A549 (cell line): Measurements from ENCODE around the gene MYOZ1. TPM values are rescaled to one million over a fixed set of nuclear protein-coding genes. Genes with fewer than 3 reads are reported as not detected.

Source experiments
- ATAC-seq, 2 experiments: fragments of 200-7000 bp in 1 of 2; fragments of >200 bp in 1 of 2; cut with Nextera tagmentation in 1 of 2; cut with Tn5 transposase in 1 of 2; 3 replicates each; pipeline versions ENCODE4 v1.8.0 to v1.9.1; 2018 to 2020; ENCODE audit warnings: mild to moderate bottlenecking in 1 of 2, moderate library complexity in 1 of 2
- CTCF ChIA-PET: fragments of 300-600 bp; sonication (Branson Sonifier 250); formaldehyde crosslinking; extraction: SDS; loops from one replicate; lab custom pipeline; 2021; ENCODE audit warnings: antibody characterized with exemption, inconsistent platforms; lab: Yijun Ruan, JAX
- POLR2A ChIA-PET: fragments of 350-600 bp; formaldehyde crosslinking; extraction: SDS; loops from one replicate; lab custom pipeline; 2021; ENCODE audit warnings: antibody characterized with exemption, inconsistent platforms; lab: Yijun Ruan, JAX
- DNase-seq, 2 experiments: peaks; one replicate each; pipeline versions ENCODE4 v3.0.0 to v3.0.0-alpha.2; 2011 to 2016; ENCODE audit warnings: low read depth in 1 of 2, low spot score in 1 of 2
- FAIRE-seq: peaks from 2 replicates; lab custom pipeline; 2011; peaks lifted over from hg19 to GRCh38; lab: Jason Lieb, UNC
- H3K27ac ChIP-seq, 2 experiments: fragments of >200 bp; sonication (Bioruptor Twin); formaldehyde crosslinking; 3 replicates each; pipeline ENCODE4 v1.5.1; 2016 to 2017
- H3K4me1 ChIP-seq: fragments of >200 bp; sonication (Bioruptor Twin); formaldehyde crosslinking; 3 replicates; pipeline ENCODE4 v1.6.1; 2016
- H3K4me2 ChIP-seq: fragments of >200 bp; sonication (Bioruptor Twin); formaldehyde crosslinking; 3 replicates; pipeline ENCODE4 v1.6.1; 2016
- H3K4me3 ChIP-seq: fragments of >200 bp; sonication (Bioruptor Twin); formaldehyde crosslinking; 3 replicates; pipeline ENCODE4 v1.5.1; 2016
- H3K9me3 ChIP-seq: fragments of >200 bp; sonication (Bioruptor Twin); formaldehyde crosslinking; 3 replicates; pipeline ENCODE4 v1.6.1; 2016
- CBX8 ChIP-seq: fragments of 200-600 bp; sonication (generic); IDR thresholded peaks from 2 replicates; pipeline ENCODE4 v1.6.1; 2016
- CEBPB ChIP-seq, 2 experiments: fragments of >200 bp in 1 of 2; sonication (Bioruptor Twin) in 1 of 2; formaldehyde crosslinking in 1 of 2; IDR thresholded peaks; 2 replicates each; pipeline ENCODE4 v1.6.1; 2012 to 2016
- EHF ChIP-seq: fragments of 250-450 bp; sonication (Bioruptor Pico); IDR thresholded peaks from 2 replicates; pipeline ENCODE4 v1.5.0; 2020; ENCODE audit warnings: mild to moderate bottlenecking
- EP300 ChIP-seq, 2 experiments: fragments of >200 bp; sonication (Bioruptor Twin); formaldehyde crosslinking; IDR thresholded peaks; 2 replicates in 1 of 2; 3 replicates in 1 of 2; pipeline ENCODE4 v1.6.1; 2016 to 2017
- ESRRA ChIP-seq: fragments of 150-350 bp; IDR thresholded peaks from 2 replicates; pipeline ENCODE4 v1.6.1; 2014; ENCODE audit warnings: mild to moderate bottlenecking, low read length, borderline replicate concordance
- FOSB ChIP-seq: fragments of 250-450 bp; sonication (Bioruptor Pico); IDR thresholded peaks from 2 replicates; pipeline ENCODE4 v1.5.0; 2020; ENCODE audit warnings: mild to moderate bottlenecking, moderate library complexity
- FOXS1 ChIP-seq: fragments of 250-450 bp; sonication (Bioruptor Pico); IDR thresholded peaks from 2 replicates; pipeline ENCODE4 v1.5.0; 2020; ENCODE audit warnings: mild to moderate bottlenecking, moderate library complexity
- GATA3 ChIP-seq: IDR thresholded peaks from 2 replicates; pipeline ENCODE4 v1.6.1; 2012; ENCODE audit warnings: borderline replicate concordance
- HEYL ChIP-seq: fragments of 250-450 bp; sonication (Bioruptor Pico); IDR thresholded peaks from 2 replicates; pipeline ENCODE4 v1.8.0; 2021; ENCODE audit warnings: mild to moderate bottlenecking, moderate library complexity
- HOXA7 ChIP-seq: fragments of 250-450 bp; sonication (Bioruptor Pico); IDR thresholded peaks from 2 replicates; pipeline ENCODE4 v1.5.0; 2020; ENCODE audit warnings: mild to moderate bottlenecking, moderate library complexity
- MYC ChIP-seq: IDR thresholded peaks from 2 replicates; pipeline ENCODE4 v1.6.1; 2012; ENCODE audit warnings: mild to moderate bottlenecking, inconsistent platforms, low read length, improper control_type of control experiment, borderline replicate concordance
- NFE2L2 ChIP-seq: fragments of 150-350 bp; conservative IDR thresholded peaks from 2 replicates; pipeline ENCODE4 v1.6.1; 2014; ENCODE audit warnings: low read length
- RFX5 ChIP-seq: fragments of 450-650 bp; IDR thresholded peaks from 2 replicates; pipeline ENCODE4 v1.7.1; 2014; ENCODE audit warnings: antibody characterized with exemption, mild to moderate bottlenecking, moderate library complexity
- RNF2 ChIP-seq: fragments of 200-600 bp; sonication (generic); IDR thresholded peaks from 2 replicates; pipeline ENCODE4 v1.6.1; 2016; ENCODE audit warnings: low read depth, mild to moderate bottlenecking, antibody characterized with exemption, moderate library complexity, borderline replicate concordance
- SMC3 ChIP-seq: fragments of >200 bp; sonication (Bioruptor Twin); formaldehyde crosslinking; IDR thresholded peaks from 3 replicates; pipeline ENCODE4 v1.6.1; 2018; ENCODE audit warnings: inconsistent platforms
- ZC3H11A ChIP-seq: fragments of 450-650 bp; IDR thresholded peaks from 2 replicates; pipeline ENCODE4 v1.6.1; 2014; ENCODE audit warnings: antibody characterized with exemption, mild to moderate bottlenecking
- ZNF302 ChIP-seq: fragments of 250-450 bp; sonication (Bioruptor Pico); IDR thresholded peaks from 2 replicates; pipeline ENCODE4 v1.9.0; 2021; ENCODE audit warnings: inconsistent platforms, mild to moderate bottlenecking, moderate library complexity
- WGBS: methylation state at CpG from one replicate; pipeline ENCODE4 v1.1.6; 2017; ENCODE audit errors: missing lambda C conversion rate; 5-methylcytosine and 5-hydroxymethylcytosine counted together
- polyA plus RNA-seq, 4 experiments: library from polyadenylated mRNA; depleted of rRNA in 3 of 4; stranded (reverse); fragments of >200 nt; fragmentation: RNase III in 1 of 4; extraction: RNeasy Plus Mini Kit Qiagen cat#74134 plus additional on column Dnase treatment in 1 of 4; gene quantifications; 2 replicates in 3 of 4; 3 replicates in 1 of 4; pipeline ENCODE4 v1.2.3, GENCODE V29; 2011 to 2017
- TF ChIP-seq, protein P1 (sequence below): IDR thresholded peaks from 2 replicates; pipeline ENCODE4 v1.6.1; 2012; ENCODE audit warnings: low read depth, borderline replicate concordance
- TF ChIP-seq, protein P2 (sequence below): fragments of 200-600 bp; sonication (generic); IDR thresholded peaks from 2 replicates; pipeline ENCODE4 v1.6.1; 2016; ENCODE audit warnings: antibody characterized with exemption, mild to moderate bottlenecking, moderate library complexity
- TF ChIP-seq, protein P3 (sequence below): fragments of >200 bp; sonication (Bioruptor Twin); formaldehyde crosslinking; IDR thresholded peaks from 3 replicates; pipeline ENCODE4 v1.5.1; 2016
- TF ChIP-seq, protein P4 (sequence below): fragments of >200 bp; sonication (Bioruptor Twin); formaldehyde crosslinking; IDR thresholded peaks from 2 replicates; pipeline ENCODE4 v1.6.1; 2016

The MYOZ1 gene
- polyA plus RNA-seq, 2 of the 4 experiments (the other 2 are of a cell fraction), result 0.04 TPM; not detected in 1

DNA sequence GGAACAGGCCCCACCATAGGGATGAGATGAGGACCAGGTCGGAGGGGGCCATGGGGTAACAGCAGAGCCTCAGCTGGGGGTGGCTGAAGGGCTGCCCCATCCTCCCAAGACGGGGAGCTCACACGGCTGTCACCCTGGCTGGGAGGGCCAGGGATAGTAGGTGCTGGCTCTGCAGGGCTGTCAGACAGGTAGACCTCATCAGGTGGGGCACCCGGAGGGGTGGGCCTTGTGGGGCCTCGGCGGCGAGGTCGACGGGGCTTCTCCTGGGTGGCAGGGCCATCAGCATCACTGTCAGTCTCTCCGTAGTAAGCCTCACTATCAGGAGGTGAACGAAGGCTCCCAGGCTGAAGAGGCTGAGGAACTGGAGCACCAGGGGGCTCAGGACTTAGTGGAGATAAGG is 11.9 kb upstream of the MYOZ1 start:
- WGBS, result 59% methylated on average over 9 of the region's 11 CpGs

DNA sequence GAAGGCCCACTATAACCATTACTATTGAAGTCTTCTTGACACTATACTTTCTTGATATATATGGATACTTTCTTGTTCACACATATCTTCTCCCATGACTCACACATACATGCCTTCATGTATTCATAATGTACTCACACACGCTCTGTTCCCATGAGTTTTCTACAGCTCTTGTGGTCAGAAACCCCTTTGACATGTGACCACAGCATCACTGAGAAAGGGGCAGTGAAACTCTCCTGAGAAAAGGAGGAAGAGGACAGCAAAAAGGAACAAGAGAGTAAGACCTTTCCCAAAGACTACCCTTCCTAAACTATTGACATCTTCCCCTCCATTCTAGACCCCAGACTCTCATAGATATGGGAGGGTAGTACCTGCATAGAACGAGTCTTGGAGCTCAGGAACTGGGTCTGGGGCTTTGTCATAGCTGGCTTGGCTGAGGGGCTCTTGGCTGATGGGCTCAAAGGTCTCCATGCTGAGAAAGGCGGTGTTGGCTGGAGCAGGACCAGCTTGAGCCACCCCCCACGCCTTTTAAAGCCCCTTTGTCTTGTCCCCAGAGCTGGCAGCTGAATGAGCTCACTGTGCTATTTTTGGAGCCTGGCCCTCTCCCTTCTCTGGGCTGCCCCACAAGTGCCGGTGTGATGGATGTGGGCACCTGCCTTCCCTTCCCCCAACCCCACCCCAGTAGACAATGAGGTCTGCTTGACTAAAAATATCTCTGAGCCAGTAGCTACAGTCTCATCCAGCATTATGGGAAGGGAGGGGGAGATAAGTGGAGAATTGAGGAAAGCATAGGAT is 9.5 kb upstream of the MYOZ1 start:
- POLR2A ChIA-PET, result no interaction called here
- no peak for TF ChIP-seq RNF2
- no peak for TF ChIP-seq CEBPB (IDR thresholded peaks at IDR 0.05)
- TF ChIP-seq, protein P1, sequence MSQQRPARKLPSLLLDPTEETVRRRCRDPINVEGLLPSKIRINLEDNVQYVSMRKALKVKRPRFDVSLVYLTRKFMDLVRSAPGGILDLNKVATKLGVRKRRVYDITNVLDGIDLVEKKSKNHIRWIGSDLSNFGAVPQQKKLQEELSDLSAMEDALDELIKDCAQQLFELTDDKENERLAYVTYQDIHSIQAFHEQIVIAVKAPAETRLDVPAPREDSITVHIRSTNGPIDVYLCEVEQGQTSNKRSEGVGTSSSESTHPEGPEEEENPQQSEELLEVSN, result no peak
- TF ChIP-seq HOXA7 (CRISPR knock-in tag), result no peak
- TF ChIP-seq NFE2L2, result no peak
- TF ChIP-seq SMC3, result no peak
- no peak for TF ChIP-seq FOXS1 (CRISPR knock-in tag)
- TF ChIP-seq, protein P2, sequence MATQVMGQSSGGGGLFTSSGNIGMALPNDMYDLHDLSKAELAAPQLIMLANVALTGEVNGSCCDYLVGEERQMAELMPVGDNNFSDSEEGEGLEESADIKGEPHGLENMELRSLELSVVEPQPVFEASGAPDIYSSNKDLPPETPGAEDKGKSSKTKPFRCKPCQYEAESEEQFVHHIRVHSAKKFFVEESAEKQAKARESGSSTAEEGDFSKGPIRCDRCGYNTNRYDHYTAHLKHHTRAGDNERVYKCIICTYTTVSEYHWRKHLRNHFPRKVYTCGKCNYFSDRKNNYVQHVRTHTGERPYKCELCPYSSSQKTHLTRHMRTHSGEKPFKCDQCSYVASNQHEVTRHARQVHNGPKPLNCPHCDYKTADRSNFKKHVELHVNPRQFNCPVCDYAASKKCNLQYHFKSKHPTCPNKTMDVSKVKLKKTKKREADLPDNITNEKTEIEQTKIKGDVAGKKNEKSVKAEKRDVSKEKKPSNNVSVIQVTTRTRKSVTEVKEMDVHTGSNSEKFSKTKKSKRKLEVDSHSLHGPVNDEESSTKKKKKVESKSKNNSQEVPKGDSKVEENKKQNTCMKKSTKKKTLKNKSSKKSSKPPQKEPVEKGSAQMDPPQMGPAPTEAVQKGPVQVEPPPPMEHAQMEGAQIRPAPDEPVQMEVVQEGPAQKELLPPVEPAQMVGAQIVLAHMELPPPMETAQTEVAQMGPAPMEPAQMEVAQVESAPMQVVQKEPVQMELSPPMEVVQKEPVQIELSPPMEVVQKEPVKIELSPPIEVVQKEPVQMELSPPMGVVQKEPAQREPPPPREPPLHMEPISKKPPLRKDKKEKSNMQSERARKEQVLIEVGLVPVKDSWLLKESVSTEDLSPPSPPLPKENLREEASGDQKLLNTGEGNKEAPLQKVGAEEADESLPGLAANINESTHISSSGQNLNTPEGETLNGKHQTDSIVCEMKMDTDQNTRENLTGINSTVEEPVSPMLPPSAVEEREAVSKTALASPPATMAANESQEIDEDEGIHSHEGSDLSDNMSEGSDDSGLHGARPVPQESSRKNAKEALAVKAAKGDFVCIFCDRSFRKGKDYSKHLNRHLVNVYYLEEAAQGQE, result no peak
- no peak for TF ChIP-seq CBX8
- no peak for TF ChIP-seq MYC
- TF ChIP-seq, protein P3, sequence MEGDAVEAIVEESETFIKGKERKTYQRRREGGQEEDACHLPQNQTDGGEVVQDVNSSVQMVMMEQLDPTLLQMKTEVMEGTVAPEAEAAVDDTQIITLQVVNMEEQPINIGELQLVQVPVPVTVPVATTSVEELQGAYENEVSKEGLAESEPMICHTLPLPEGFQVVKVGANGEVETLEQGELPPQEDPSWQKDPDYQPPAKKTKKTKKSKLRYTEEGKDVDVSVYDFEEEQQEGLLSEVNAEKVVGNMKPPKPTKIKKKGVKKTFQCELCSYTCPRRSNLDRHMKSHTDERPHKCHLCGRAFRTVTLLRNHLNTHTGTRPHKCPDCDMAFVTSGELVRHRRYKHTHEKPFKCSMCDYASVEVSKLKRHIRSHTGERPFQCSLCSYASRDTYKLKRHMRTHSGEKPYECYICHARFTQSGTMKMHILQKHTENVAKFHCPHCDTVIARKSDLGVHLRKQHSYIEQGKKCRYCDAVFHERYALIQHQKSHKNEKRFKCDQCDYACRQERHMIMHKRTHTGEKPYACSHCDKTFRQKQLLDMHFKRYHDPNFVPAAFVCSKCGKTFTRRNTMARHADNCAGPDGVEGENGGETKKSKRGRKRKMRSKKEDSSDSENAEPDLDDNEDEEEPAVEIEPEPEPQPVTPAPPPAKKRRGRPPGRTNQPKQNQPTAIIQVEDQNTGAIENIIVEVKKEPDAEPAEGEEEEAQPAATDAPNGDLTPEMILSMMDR, result no peak
- no peak for TF ChIP-seq ESRRA
- no peak for FAIRE-seq

More for the DNA sequence above, 11.9 kb upstream of the MYOZ1 start:
- ChIA-PET POLR2A (interaction anchor here (0.5 kb wide), 1 partner anchor 74 kb away, joined by 6 read pairs; no protein-coding TSS in a partner anchor), CTCF (interaction anchor here (1.0 to 15.6 kb wide), 4 partner anchors 9 to 121 kb away, joined by 3 to 378 read pairs (median 10); no protein-coding TSS in a partner anchor)
- H3K4me3 ChIP-seq, result no peak overlapping the region
- no peak for DNase-seq
- peak; percentile 12 to 15; a peak in 2 of 6 replicates for ATAC-seq
- no peak overlapping the region for H3K27ac ChIP-seq
- H3K4me1 ChIP-seq, result no peaks in the 10 kb centered on the region
- TF ChIP-seq HEYL (no peak), ZC3H11A (no peak), GATA3 (no peak), FOSB (CRISPR knock-in tag) (no peak), MYC (no peak), RFX5 (no peak), EHF (CRISPR knock-in tag) (no peak), EP300 (IDR thresholded peaks at IDR 0.05) (no peak), ZNF302 (CRISPR knock-in tag) (no peak), FOXS1 (CRISPR knock-in tag) (no peak)
- TF ChIP-seq, protein P4, sequence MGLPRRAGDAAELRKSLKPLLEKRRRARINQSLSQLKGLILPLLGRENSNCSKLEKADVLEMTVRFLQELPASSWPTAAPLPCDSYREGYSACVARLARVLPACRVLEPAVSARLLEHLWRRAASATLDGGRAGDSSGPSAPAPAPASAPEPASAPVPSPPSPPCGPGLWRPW, result no peak
- no peak overlapping the region for H3K4me2 ChIP-seq
- FAIRE-seq, result no peak
- H3K9me3 ChIP-seq, result no peaks in the 10 kb centered on the region

More for the DNA sequence above, 9.5 kb upstream of the MYOZ1 start:
- Histone ChIP-seq H3K4me2 (no peak overlapping the region), H3K9me3 (no peaks in the 10 kb centered on the region), H3K4me1 (no peaks in the 10 kb centered on the region), H3K4me3 (no peak overlapping the region), H3K27ac (no peak overlapping the region)
- CTCF ChIA-PET, result interaction anchor here (0.9 to 15.6 kb wide), 2 partner anchors 118 to 193 kb away, joined by 3 to 378 read pairs; no protein-coding TSS in a partner anchor
- no peak for DNase-seq
- 47% methylated on average over 5 of the region's 5 CpGs for WGBS
- no peak for ATAC-seq
